Measurements from ENCODE around the gene ABCA6.
"Not testable (repeated sequence)": the region's sequence is repeated elsewhere in the genome, so short reads cannot be mapped to it uniquely, and the experiment has no call there.

The ABCA6 gene

DNA sequence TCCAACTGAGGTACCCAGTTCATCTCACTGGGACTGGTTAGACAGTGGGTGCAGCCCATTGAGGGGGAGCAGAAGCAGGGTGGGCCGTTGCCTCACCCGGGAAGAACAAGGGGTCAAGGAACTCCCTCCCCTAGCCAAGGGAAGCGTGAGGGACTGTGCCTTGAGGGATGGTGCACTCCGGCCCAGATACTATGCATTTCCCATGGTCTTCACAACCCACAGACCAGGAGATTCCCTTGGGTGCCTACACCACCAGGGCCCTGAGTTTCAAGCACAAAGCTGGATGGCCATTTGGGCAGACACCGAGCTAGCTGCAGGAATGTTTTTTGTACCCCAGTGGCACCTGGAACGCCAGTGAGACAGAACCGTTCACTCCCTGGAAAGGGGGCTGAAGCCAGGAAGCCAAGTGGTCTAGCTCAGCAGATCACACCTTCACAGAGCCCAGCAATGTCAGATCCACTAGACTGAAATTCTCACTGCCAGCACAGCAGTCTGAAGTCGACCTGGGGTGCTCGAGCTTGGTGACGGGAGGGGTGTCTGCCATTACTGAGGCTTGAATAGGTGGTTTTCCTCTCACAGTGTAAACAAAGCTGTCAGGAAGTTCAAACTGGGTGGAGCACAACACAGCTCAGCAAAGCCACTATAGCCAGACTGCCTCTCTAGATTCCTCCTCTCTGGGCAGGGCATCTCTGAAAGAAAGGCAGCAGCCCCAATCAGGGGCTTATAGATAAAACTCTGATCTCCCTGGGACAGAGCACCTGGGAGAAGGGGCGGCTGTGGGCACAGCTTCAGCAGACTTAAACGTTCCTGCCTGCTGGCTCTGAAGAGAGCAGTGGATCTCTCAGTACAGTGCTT lies 71.1 kb downstream of the ABCA6 start:
- not testable (repeated sequence) for DNase-seq

DNA sequence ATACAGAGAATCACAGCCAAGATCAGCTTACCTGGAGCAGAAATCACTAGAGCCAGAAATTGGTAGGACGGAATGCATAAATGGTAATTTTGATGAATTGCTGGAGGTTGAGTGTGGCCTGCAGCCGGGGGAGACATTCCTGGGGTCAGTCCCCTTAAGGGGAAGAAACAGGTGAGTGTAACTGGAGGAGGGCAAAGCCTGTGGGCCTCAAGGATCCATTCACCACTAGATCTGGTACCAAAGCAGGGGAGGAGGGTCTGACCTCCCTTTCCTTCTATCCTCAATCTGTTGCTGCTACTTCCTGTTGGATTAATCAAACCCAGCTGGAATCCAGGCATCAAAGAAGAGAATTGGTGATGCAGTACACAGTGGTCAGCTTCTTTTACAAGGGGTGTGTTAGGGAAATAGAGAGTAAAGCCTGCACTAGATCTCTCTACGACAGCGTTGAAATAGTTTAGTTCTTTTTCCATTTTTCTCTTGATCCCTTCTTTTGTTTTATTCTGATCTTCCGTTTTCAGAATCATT lies 72.4 kb downstream of the ABCA6 start:
- DNase-seq, result no peak

DNA sequence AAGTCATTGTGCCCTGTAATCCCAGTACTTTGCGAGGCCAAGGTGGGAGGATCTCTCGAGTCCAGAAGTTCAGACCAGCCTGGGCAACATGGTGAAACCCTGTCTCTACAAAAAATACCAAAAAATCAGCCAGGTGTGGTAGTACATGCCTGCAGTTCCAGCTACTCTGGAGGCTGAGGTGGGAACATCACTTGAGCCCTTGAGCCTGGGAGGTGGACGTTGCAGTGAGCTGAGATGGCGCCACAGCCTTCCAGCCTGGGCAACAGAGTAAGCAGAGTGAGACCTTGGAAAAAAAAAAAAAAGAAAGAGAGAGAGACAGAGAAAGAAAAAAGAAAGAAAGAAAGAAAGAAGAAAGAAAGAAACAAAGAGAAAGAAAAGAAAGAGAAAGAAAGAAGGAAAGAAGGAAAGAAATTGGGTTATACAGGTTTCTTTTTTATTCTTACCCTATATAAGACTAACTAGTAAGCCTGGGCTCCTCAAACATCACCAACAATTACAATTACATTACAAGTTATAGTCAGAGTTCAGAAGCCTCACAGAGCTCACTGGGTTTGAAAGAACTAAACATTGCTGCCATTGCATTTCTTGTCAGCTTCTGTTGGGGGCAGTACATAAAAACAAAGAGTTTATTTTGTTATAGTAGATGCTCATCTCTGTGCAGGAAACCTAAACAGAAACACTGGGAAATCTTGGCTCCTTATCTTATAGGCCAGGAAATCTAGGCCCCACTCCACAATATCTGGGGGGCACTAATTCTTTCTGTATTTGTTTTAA lies 74.2 kb downstream of the ABCA6 start:
- no peak for DNase-seq

DNA sequence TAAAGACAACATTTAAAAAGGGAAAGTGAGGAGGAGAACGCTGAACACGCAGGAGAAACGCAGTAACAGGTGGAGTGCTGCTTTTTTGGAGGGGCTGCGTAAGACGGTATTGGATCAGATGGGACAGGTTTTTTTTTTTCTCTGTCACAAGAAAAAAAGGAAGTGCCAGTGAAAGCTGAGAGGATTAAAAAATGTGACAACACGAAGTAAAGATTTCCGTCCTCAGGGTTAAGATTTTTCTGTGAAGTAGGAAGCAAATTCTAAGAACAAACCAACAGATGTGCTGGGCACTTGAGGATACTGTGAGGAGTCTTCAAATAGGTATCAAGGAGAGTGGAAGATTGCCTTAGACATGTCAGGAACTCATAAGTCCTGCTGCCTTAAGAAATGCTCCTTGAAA lies 75.2 kb downstream of the ABCA6 start:
- DNase-seq, result no peak

DNA sequence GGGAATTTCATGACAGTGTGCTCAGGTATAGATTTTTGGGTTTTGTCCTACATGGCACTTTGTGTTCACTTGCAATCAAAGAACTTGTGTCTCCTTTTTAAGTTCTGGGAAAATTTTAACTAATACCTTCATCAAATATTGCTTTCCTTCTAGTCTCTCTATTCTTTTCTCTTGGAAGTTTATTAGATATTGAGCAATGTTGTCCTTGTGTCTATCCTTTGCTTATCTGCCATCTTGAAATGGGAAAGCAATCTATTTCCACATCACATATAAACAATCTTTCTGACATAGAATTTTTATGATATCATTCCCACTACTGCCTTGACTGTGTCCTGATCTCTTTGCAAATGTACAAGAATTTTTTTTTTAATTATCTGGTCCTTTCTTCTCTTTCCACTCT lies 76.6 kb downstream of the ABCA6 start:
- DNase-seq, result no peak

DNA sequence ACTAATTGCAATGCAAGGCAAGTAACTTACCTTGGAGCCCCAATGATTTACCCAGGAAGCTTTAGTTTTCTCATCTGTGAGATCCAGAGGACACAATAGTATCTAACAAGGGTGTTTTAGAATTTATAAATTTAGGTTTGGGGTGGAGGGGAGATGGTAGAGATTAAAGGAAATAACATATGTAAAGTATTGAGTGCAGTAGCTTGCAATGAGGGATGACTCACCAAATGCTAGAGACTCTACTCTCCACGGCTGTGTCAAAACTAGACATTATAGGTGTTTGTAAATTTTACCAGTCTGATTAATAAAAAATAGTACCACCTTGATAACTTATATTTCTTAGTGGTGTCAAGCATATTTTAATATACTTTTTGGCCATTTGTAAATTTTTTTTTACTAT lies 77.2 kb downstream of the ABCA6 start:
- DNase-seq, result no peak

DNA sequence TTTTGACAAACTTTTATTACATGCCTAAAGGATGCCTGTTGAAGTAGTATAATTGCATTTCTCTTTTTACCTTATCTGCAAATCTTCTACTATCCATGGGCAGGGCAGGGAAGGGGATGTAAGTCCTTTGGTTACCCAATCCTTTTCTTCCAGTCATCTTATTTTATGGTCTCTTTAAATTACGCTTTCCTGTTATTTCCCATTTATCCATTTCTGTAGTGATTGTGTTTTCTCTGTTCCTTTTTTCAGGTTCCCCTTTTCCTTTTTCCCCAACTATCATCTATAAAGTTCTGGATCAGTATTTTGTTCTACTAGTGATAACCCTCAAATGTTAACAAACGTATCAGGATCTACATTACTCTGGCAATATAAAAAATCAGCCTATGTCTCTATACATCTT lies 77.7 kb downstream of the ABCA6 start:
- no peak for DNase-seq

DNA sequence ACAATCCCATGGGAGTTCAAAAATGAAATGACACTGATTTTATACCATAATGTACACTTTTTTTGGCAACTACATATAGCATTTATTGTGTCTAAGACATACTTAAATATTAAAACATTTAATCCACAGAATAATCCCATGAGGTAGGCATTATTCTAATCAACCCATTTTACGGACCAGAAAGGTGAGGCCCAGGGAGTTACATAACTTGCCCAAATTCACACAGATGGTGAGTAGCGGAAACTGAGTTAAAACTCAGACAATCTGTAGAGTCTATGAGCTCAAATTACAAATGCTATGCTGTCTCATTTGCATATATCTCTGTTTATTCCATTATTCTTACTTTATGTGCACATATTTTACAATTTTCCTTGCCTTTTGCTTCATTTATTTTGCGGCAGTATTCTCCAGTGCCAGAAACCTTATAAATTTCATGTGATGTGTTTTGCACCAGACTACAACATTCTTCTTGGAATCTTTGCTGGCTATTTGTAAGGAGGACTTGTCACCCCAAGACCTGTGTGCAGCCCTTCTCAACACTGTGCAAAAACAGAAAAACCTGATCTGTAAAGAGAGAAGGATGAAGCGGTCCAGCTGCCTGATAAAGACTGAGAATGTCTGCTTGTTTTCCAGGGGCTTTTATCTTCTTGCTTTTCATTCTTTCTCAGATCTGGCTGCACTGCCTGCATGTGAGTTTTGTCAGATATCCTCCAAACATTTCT lies 78.7 kb downstream of the ABCA6 start:
- DNase-seq, result no peak

DNA sequence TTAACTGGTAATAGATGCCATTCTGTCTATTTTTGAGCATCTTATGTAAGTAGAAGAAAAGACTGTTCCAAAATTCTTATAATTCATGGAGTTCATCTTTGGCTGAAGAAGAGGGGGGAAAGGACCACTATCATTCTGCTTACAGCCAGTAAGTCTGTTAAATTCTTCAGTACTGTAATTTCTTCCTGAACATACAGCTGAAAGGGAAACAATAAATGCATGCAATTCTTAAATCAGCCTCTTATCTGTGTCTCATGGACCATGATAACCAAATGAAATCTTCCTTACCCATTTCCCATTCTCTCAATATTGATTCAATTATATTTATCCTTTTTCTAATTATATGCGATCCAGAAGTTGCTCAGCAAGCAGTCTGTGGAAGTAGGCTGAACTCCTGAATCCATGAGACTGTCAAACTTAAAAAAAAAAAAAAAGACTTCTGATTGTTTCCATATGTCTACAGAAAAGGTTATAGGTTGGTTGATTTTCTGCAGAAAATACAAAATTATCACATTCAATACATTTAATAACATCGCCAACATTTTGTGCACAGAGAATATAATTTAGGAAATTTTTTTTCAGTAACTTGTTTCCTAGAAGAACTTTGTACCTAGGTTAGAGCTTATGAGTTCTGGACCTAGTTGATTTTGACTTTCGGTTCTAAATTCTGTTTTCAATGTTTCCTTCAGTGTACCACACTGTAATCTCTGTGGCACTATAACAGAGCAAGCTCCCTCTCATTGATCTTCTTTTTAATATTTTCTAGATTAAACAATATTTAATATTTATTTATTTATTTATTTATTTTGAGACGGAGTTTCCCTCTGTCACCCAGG lies 79.8 kb downstream of the ABCA6 start:
- DNase-seq, result no peak

DNA sequence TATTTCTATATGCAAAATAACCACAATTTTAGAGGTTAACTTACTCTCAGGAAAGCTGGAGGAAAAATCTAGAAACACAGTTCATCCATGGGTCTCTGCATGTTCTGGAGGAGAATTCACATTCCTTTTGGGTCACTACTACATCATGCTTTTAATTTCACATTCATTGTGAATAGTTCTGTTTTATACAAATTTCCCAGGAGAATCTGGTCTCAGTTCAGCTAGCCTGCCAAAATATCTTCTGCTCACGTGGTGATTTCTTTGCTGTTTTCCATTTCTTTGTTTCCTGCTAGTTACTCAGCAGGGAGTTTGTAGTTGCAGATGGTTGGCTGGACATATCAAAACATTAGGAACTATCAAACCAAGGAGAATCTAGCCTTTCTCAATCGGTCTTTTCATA lies 80.9 kb downstream of the ABCA6 start, which contains the start of gene ABCA9:
Gene ABCA9, minus strand, starts transcription at position 106 of the 400 bp plus-strand sequence. CDS start 9,801 bp downstream, outside the sequence.
- no peak for DNase-seq

DNA sequence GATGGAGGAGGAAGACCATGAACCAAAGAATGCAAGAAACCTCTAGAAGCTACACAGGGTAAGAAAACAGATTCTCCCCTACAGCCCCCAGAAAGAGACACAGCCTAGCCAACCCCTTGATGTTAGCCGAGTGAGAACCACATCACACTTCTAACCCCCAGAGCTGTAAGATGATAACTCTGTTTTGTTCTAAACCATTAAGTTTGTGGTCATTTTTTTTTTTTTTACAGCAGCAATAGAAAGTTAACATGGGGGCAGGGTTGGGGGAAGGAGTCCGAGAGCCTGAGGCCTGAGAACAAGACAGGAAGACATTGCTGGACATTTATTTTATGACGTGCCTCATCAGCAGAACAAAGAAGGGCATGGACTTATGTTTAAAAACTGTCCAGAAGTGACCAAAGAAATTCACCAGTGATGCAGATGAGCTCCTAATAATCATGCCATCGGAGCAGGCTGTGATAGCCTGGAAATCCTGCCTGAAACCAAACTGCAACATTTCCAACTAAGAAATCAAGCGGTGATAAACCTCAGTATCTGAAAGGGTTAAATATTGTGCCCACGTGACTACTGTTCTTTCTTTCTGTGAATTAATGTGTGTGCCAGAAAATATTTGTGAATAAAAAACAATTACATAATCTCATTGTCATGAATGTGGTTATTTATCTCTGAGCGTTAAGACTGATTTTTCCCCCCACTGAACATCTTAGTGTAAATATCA lies 82.1 kb downstream of the ABCA6 start:
- no peak for DNase-seq

DNA sequence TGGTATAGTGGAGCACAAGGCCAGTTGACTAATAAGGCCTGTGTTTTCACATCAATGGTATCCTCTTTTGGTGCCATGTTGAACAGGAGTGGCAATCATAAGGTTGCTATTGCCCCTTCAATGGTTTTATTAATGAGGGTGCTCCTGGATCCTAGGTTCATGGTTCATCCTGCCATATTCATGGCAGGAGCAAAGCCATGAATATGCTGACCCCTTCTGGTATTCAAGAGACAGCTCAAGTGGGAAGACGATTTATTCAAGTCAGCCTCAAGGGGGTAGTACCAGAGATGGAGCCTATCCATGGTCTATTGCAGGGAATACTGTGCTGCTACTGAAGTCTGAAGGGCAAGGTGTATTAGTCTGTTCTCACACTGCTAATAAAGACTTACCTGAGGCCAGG lies 83.5 kb downstream of the ABCA6 start:
- DNase-seq, result no peak

DNA sequence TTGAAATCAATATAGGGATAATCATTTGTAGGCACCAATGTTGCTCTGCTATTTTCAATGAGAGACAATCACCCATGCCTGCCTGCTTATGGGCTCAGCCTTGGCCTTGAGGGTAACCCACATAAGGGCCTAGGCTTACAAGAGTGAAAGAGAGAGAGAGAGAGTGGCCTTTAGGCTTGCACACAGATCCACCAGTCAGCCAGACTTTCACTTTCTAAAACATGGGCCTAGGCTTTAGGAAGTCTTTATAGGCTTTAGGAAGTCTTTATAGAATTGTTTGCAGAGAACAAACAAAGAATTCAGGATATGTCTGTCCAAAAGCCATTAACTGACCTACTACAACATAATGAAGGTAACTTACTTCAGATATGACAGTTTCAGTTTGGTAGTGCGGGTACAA lies 84.4 kb downstream of the ABCA6 start:
- no peak for DNase-seq

DNA sequence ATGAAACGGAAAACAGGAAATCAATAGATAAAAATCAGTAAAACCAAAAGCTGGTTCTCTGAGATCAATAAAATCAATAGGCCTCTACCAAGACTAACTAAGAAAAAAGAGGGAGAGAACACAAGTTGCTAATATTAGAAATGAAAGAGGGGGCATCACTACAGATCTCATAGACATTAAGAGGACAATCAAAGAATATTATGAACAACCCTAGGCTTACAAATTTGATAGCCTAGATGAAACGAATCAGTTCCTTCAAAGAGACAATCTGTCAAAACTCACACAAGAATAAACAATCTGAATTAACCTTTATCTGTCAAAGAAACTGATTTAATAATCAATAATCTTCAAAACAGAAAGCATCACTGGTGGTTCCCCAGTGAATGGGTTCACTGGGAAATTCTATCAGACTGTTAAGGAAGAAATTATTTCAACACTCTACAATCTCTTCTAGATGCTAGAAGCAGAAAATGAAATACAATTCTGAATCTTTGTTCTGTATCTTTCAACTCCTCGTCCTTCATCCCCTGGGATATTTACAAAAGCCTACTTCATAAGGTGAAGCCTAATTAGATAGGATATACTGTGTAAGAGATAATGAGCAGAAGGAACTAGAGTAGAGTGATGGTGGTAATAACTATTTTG lies 85.4 kb downstream of the ABCA6 start:
- no peak for DNase-seq

DNA sequence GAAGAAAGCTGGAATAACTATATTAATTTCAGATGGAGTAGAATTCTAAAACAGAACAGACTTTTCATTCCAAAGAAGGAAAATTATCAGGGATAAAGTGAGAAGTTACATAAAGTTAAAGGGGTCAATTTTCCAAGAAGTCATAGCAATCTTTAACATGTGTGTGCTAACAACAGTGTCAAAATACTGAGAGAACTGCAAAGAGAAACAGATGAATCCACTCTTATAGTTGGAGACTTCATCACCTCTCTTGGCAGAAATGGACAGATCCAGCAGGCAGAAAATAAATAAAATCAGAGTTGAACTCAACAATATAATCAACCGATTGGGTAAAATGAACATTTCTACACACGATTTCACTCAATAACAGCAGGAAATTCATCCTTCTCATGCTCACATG lies 86.4 kb downstream of the ABCA6 start:
- DNase-seq, result no peak

DNA sequence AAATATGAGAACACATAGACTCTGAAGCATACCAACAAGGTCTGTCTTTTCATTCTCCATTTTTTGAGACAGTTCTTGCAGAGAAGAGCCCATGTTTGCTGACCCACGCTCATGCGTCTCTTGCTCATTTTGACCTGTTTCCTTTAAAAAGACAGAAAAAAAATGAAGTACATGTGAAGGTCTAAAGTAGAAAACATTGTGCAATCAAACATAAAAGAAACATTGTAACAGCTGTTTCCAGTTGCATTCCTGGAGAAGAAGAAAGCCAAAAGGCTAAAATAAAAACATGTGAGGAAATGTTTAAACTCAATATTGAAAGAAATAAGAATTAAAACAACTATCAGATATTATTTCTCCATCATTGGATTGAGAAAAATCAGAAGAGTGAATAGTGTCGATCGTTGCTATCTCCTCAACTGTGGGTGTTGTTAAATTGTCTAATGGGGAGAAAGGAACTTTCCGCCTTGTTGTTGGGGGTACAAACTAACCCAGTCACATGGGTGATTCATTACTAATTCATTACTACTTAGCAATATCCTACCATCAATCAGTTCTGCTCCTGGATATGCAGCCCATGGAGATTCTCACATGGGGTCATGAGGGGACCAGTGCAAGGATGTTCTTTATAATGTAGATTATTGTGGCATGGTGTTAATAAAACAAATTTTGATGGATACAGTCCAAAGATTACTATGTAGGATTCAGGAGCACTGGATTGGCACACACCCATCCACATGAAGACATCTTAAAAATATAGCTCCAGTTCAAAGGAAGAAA lies 90.5 kb downstream of the ABCA6 start:
- DNase-seq, result no peak

DNA sequence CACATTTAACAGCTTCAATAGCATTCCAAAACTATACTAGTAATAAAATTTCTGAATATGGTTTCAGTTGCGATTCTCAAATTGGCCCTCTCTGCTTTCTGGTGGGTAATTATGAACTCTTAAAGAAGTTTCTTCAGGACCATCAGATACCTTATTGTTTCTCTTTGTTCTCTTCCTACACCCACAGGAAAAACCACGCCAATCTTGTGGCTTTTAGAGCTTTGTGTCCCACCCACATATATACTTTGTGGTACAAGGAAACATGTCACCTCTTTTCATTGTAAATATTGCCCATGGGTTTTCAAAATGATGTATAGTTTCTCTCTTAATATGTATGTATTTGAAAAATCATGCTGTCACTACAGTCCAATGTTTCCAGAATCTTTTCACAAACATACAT lies 93.1 kb downstream of the ABCA6 start:
- DNase-seq, result no peak

DNA sequence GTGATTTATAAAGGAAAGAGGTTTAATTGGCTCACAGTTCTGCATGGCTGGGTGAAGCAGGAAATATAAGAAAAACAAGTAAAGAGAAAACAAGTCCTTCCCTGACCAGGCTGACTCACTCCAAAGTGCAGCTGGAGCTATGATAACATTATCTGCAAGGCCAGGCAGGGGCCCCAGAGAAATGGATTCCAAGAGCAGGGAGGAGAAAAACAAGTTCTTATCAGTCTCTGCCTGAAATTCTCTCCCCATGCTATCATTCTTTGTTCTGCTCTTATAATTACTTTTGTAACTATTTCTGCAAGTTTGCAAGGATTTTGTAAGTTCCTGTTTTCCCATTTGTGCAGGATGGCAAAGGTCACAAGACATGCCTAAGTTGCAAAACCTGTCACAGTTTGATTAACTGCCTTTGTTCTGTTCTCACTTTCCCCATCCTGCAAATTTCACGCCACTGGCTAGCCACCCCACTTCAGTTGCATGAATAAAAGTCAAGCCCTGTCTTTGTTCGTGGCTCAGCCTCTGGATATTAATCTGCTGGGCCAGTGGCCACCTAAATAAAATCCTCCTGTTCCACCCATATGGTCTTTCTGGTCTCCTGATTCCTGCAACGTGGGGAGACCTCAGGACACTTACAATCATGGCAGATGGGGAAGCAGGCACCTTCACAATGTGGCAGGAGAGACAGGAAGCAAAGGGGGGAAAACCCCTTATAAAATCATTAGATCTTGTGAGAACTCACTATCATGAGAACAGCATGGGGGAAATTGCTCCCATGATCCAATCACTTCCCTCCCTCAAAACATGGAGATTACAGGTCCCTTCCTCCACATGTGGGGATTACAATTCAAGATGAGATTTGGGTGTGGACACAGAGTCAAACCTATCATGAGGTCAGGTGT lies 94.1 kb downstream of the ABCA6 start:
- no peak for DNase-seq
